ENCODE results near the gene RAET1G.

GRCh38 chr6:149940672-149940982, 17.7 kb upstream of the RAET1G start:
- TF ChIP-seq, protein P1, sequence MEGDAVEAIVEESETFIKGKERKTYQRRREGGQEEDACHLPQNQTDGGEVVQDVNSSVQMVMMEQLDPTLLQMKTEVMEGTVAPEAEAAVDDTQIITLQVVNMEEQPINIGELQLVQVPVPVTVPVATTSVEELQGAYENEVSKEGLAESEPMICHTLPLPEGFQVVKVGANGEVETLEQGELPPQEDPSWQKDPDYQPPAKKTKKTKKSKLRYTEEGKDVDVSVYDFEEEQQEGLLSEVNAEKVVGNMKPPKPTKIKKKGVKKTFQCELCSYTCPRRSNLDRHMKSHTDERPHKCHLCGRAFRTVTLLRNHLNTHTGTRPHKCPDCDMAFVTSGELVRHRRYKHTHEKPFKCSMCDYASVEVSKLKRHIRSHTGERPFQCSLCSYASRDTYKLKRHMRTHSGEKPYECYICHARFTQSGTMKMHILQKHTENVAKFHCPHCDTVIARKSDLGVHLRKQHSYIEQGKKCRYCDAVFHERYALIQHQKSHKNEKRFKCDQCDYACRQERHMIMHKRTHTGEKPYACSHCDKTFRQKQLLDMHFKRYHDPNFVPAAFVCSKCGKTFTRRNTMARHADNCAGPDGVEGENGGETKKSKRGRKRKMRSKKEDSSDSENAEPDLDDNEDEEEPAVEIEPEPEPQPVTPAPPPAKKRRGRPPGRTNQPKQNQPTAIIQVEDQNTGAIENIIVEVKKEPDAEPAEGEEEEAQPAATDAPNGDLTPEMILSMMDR (IDR thresholded peaks at IDR 0.05) = no peak
- no peak for TF ChIP-seq POLR2A (IDR thresholded peaks at IDR 0.05)

Measured in tibial nerve (tissue), 3 donors.